Stimulated activated CD4-positive, alpha-beta T cell treated with anti-CD3 and anti-CD28 coated beads, Interleukin-2, amount 100 ng/mL, for 48 hours (primary cell): ENCODE measurements around the gene BZW1.

Experiments used
- DNase-seq, 2 donors: peaks; one replicate each; pipeline ENCODE4 v3.0.0-alpha.2; 2020

Gene BZW1

GRCh38 chr2:200843993-200844948, 32.6 kb downstream of the BZW1 start:
- no peak for DNase-seq

- DNase-seq, result no peak
These were observed 33.5 kb downstream of the BZW1 start for GRCh38 chr2:200845194-200845593.

- no peak for DNase-seq
These were observed 34.1 kb downstream of the BZW1 start for GRCh38 chr2:200845669-200846325.

GRCh38 chr2:200847269-200847668, 35.6 kb downstream of the BZW1 start:
- no peak for DNase-seq

- no peak for DNase-seq
These were observed 36.2 kb downstream of the BZW1 start for GRCh38 chr2:200847939-200848338.

- DNase-seq, result no peak
These were observed 39.0 kb downstream of the BZW1 start for GRCh38 chr2:200850512-200851256.

- no peak for DNase-seq
These were observed 39.9 kb downstream of the BZW1 start for GRCh38 chr2:200851398-200852248.

- no peak for DNase-seq
These were observed 40.9 kb downstream of the BZW1 start for GRCh38 chr2:200852605-200853004.

GRCh38 chr2:200856806-200857205, 45.1 kb downstream of the BZW1 start:
- no peak for DNase-seq

- DNase-seq, result no peak
These were observed 48.5 kb downstream of the BZW1 start for GRCh38 chr2:200860092-200860795.

- no peak for DNase-seq
These were observed 50.0 kb downstream of the BZW1 start for GRCh38 chr2:200861617-200862155.

- peak; percentile 48 for DNase-seq
These were observed 50.9 kb downstream of the BZW1 start for GRCh38 chr2:200862532-200863000.

GRCh38 chr2:200863782-200864175, 52.1 kb downstream of the BZW1 start:
- no peak for DNase-seq

- DNase-seq, result peak; percentile 94
These were observed 52.7 kb downstream of the BZW1 start, which contains the start of gene CLK1 for GRCh38 chr2:200864176-200865034. Gene CLK1, minus strand, starts transcription at chr2:200864658. Its CDS starts 2,796 bp downstream, at chr2:200861862.

GRCh38 chr2:200869014-200869413, 57.3 kb downstream of the BZW1 start:
- no peak for DNase-seq

GRCh38 chr2:200871151-200871550, 59.4 kb downstream of the BZW1 start:
- DNase-seq, result no peak

GRCh38 chr2:200873560-200873959, 61.9 kb downstream of the BZW1 start:
- DNase-seq, result no peak
